Sigmoid colon (tissue), 7 donors: ENCODE results near the gene MYO5C. TPM values are rescaled to one million over a fixed set of nuclear protein-coding genes. Genes with fewer than 3 reads are reported as not detected.

ENCODE experiments used
- DNase-seq: peaks from one replicate; pipeline ENCODE4 v3.0.0-alpha.2; 2019
- H3K27ac ChIP-seq, 4 donors: fragments of 200-600 bp; sonication (generic); one replicate each; pipeline ENCODE4 v1.5.1; 2016 to 2019; ENCODE audit warnings: mild to moderate bottlenecking in 1 of 4
- H3K27me3 ChIP-seq, 3 donors: fragments of 200-600 bp; sonication (generic); one replicate each; pipeline ENCODE4 v1.5.1; 2019; ENCODE audit warnings: mild to moderate bottlenecking in 1 of 3
- H3K36me3 ChIP-seq, 4 donors: fragments of 200-600 bp; sonication (generic); one replicate each; pipeline ENCODE4 v1.5.1; 2016 to 2019
- H3K4me1 ChIP-seq, 4 donors: fragments of 200-600 bp; sonication (generic); one replicate each; pipeline ENCODE4 v1.5.1; 2017 to 2019
- H3K4me3 ChIP-seq, 4 donors: fragments of 200-600 bp; sonication (generic); one replicate each; pipeline ENCODE4 v1.5.1; 2017 to 2019; ENCODE audit warnings: mild to moderate bottlenecking in 2 of 4, moderate library complexity in 1 of 4
- H3K9me3 ChIP-seq, 4 donors: fragments of 200-600 bp in 3 of 4; sonication (generic) in 3 of 4; one replicate each; pipeline versions ENCODE4 v1.5.1 to v1.6.1; 2013 to 2019
- CTCF ChIP-seq, 4 experiments: fragments of 450-650 bp in 3 of 4; fragments of 200-600 bp in 1 of 4; IDR thresholded peaks; one replicate each; pipeline ENCODE4 v1.5.1; 2016 to 2019; ENCODE audit warnings: antibody characterized with exemption in 4 of 4, mild to moderate bottlenecking in 3 of 4, moderate library complexity in 2 of 4
- EP300 ChIP-seq, 4 donors: sonication (generic); formaldehyde crosslinking; IDR thresholded peaks; one replicate each; pipeline ENCODE4 v1.6.1; 2017; ENCODE audit warnings: antibody characterized with exemption in 4 of 4
- POLR2A ChIP-seq, 2 donors: fragments of 450-650 bp; IDR thresholded peaks; one replicate each; pipeline ENCODE4 v1.6.1; 2016; ENCODE audit warnings: antibody characterized with exemption in 2 of 2, mild to moderate bottlenecking in 2 of 2, moderate library complexity in 2 of 2
- POLR2AphosphoS5 ChIP-seq, 4 donors: sonication (generic); formaldehyde crosslinking; IDR thresholded peaks; one replicate each; pipeline ENCODE4 v1.6.1; 2017; ENCODE audit warnings: antibody characterized with exemption in 4 of 4
- WGBS, 2 donors: extraction: QIAGEN DNeasy Blood & Tissue Kit; methylation state at CpG; one replicate each; pipeline ENCODE4 v1.1.7; 2013; 5-methylcytosine and 5-hydroxymethylcytosine counted together
- intact Hi-C: fragments of 100-400 bp; cut with DNase I; formaldehyde crosslinking; loops from one replicate; pipeline ENCODE4 v1.15.1; 2023
- polyA plus RNA-seq, 3 donors: library from polyadenylated mRNA; stranded (reverse); fragments of 200-250 nt; gene quantifications; one replicate each; pipeline ENCODE4 v1.2.3, GENCODE V29; 2013
- total RNA-seq, 4 donors: library from RNA; depleted of rRNA; stranded (reverse); fragments of >200 nt; gene quantifications; one replicate each; pipeline ENCODE4 v1.1.0, GENCODE V29; 2016
- donor health status: healthy with polysubstance abuse.
- donor health status: Bipolar disorder and iron deficiency.
- donor health status: healthy.

The MYO5C gene
- total and polyA plus RNA-seq, 7 donors = 3.6 to 16.5 (median 11.9) TPM

DNA sequence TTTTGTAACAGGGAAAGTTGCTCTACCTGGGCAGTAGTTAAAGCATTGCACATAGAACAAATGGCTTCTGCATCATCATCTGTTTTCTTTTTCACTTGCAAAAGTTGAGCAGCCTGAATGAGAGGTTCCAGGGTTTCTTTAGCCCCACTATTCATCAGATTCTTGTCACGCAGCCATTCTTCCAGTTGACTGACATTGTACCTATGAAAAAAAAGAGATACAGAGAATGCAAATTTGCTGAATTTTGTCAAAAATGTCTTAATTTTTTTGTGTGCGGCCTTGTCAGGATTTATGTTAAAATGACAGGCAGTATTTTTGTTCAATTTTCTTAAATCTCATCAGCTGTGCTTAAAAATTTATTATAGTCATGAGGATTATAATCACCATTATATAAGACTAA lies 21.4 kb upstream of the MYO5C start:
- no peak for DNase-seq
- intact Hi-C loops = no loop called here
- Histone ChIP-seq H3K36me3 (peaks cover 5 to 91% (median 32%) of the 10 kb centered on the region in 4 donors), H3K4me1 (no peaks in the 10 kb centered on the region), H3K27ac (no peak overlapping the region), H3K9me3 (no peaks in the 10 kb centered on the region), H3K27me3 (no peaks in the 10 kb centered on the region), H3K4me3 (no peak overlapping the region)
- WGBS, 2 donors = 96 to 98% methylated on average over 2 of the region's 2 CpGs
- TF ChIP-seq POLR2A (IDR thresholded peaks at IDR 0.05) (no peak), POLR2AphosphoS5 (IDR thresholded peaks at IDR 0.05) (no peak), CTCF (IDR thresholded peaks at IDR 0.05) (no peak), EP300 (IDR thresholded peaks at IDR 0.05) (no peak)

DNA sequence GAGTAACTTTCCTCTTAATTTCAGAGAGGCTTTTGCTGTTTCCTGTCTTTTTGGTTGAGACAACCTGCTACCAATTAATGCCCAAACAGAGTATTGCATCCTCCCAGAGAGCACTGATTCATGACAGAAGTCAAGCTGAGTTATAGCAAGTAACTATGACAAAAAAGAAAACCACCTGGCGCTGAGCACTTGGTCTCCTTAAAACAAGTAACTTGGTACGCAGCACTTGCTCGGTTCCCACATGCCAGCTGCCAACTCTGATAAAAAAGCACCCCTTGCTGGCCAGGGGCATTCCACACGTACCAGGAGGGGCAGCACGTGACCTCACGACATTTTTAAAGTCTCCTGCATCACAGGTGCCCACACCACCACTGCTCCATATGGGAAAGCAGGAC lies 13.5 kb upstream of the MYO5C start:
- no peaks in the 10 kb centered on the region for H3K4me1 ChIP-seq
- no peaks in the 10 kb centered on the region for H3K9me3 ChIP-seq
- H3K27me3 ChIP-seq = no peaks in the 10 kb centered on the region
- H3K36me3 ChIP-seq = peaks cover 0 to 42% (median 11%) of the 10 kb centered on the region in 4 donors
- no peak for DNase-seq
- intact Hi-C loops = no loop called here
- H3K4me3 ChIP-seq = no peak overlapping the region
- no peak for TF ChIP-seq EP300 (IDR thresholded peaks at IDR 0.05)
- TF ChIP-seq CTCF (IDR thresholded peaks at IDR 0.05) = no peak
- no peak for TF ChIP-seq POLR2AphosphoS5 (IDR thresholded peaks at IDR 0.05)
- no peak for TF ChIP-seq POLR2A (IDR thresholded peaks at IDR 0.05)
- 80 to 93% methylated on average over 6 of the region's 6 CpGs for WGBS, 2 donors
- H3K27ac ChIP-seq = no peak overlapping the region

DNA sequence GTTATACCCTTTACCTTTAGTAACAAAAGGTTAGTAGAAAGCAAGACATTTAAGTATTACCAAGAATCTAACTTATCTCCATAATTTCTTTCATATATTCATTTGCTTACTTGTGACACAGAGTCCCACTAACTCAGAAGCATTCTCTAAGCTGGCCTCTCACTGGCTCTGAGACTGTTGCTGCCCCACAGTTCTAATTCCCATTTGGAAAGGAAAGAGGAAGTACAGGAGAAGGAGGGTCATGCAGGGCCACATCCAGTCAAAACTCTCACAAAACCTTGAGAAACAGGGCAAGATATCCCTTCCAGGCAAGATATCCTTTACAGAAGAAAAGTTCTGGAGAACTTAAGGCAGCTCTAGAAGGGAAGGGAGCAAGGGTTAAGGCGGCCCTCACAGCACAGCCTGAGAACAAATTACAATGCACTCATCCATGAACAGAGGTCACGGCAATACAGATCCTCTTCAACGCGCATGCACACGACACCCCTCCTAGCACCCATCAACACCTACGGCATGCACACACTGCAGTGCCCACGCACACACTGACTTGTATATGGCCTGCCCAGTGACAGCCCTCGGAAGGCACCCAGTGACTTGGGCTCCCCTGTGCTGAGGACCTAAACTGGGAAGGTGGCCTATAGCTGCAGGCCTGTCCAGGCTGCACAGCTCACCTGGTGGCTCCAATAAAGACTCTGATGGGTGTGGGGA lies 13.0 kb upstream of the MYO5C start:
- intact Hi-C loops = no loop called here
- Histone ChIP-seq H3K27me3 (no peaks in the 10 kb centered on the region), H3K4me1 (no peaks in the 10 kb centered on the region), H3K9me3 (no peaks in the 10 kb centered on the region), H3K4me3 (no peak overlapping the region), H3K27ac (no peak overlapping the region), H3K36me3 (peaks cover 0 to 37% (median 11%) of the 10 kb centered on the region in 4 donors)
- DNase-seq = no peak
- WGBS, 2 donors = 84 to 89% methylated on average over 8 of the region's 8 CpGs
- TF ChIP-seq CTCF (IDR thresholded peaks at IDR 0.05) (no peak), POLR2A (IDR thresholded peaks at IDR 0.05) (no peak), POLR2AphosphoS5 (IDR thresholded peaks at IDR 0.05) (no peak), EP300 (IDR thresholded peaks at IDR 0.05) (no peak)

DNA sequence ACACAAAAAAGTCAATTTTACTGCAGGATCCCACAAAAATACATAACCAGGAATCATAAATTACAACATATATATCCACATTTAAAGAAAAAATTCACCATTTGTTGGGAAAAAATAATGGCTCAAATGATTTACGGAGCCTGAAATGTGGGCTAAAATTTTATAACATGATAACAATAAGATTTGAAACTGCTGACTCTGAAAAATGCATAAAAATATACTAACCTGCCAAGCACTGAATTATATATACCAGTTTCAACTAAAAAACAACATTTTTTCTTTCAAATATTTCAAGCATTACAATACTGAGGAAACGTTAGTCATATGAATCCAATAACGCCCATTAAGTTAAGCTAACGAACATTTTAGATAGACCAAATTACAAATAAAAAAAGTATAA lies 12.2 kb upstream of the MYO5C start:
- Histone ChIP-seq H3K27ac (no peak overlapping the region), H3K36me3 (peaks cover 0 to 29% (median 7%) of the 10 kb centered on the region in 4 donors), H3K27me3 (no peaks in the 10 kb centered on the region), H3K4me1 (no peaks in the 10 kb centered on the region), H3K9me3 (no peaks in the 10 kb centered on the region), H3K4me3 (no peak overlapping the region)
- 93 to 96% methylated on average over 4 of the region's 4 CpGs for WGBS, 2 donors
- intact Hi-C loops = no loop called here
- TF ChIP-seq EP300 (IDR thresholded peaks at IDR 0.05) = no peak
- no peak for TF ChIP-seq POLR2AphosphoS5 (IDR thresholded peaks at IDR 0.05)
- no peak for TF ChIP-seq POLR2A (IDR thresholded peaks at IDR 0.05)
- no peak for TF ChIP-seq CTCF (IDR thresholded peaks at IDR 0.05)
- DNase-seq = no peak

- no peak overlapping the region for H3K4me3 ChIP-seq
- H3K27me3 ChIP-seq = no peaks in the 10 kb centered on the region
- H3K27ac ChIP-seq = no peak overlapping the region
- intact Hi-C loops = no loop called here
- WGBS, 2 donors = 42 to 93% methylated on average over 1 of the region's 1 CpG
- no peak for DNase-seq
- no peaks in the 10 kb centered on the region for H3K4me1 ChIP-seq
- H3K9me3 ChIP-seq = no peaks in the 10 kb centered on the region
- TF ChIP-seq CTCF (IDR thresholded peaks at IDR 0.05) (no peak), POLR2AphosphoS5 (IDR thresholded peaks at IDR 0.05) (no peak), EP300 (IDR thresholded peaks at IDR 0.05) (no peak)
- peaks cover 0 to 16% (median 4%) of the 10 kb centered on the region in 4 donors for H3K36me3 ChIP-seq
Measured at GRCh38 chr15:52306270-52306669, 10.7 kb upstream of the MYO5C start.
